Spleen (tissue), 11 donors: Measurements from ENCODE around the gene ERC1. TPM values are rescaled to one million over a fixed set of nuclear protein-coding genes. Genes with fewer than 3 reads are reported as not detected.

Source experiments
- DNase-seq: peaks from one replicate; pipeline ENCODE4 v3.0.0-alpha.2; 2020
- H3K27ac ChIP-seq, 8 donors: fragments of 200-600 bp; sonication (generic) in 7 of 8; 1 replicate in 4 of 8; 2 replicates in 4 of 8; pipeline versions ENCODE4 v1.5.0 to v1.8.0; 2016 to 2021; ENCODE audit warnings: inconsistent platforms in 4 of 8, mild to moderate bottlenecking in 4 of 8, moderate library complexity in 1 of 8
- H3K27me3 ChIP-seq, 7 donors: fragments of 200-600 bp; sonication (generic) in 6 of 7; replicated peaks in 1 of 7; 1 replicate in 4 of 7; 2 replicates in 3 of 7; pipeline versions ENCODE4 v1.5.0 to v1.8.0; 2016 to 2021; ENCODE audit warnings: inconsistent platforms in 3 of 7, mild to moderate bottlenecking in 1 of 7
- H3K36me3 ChIP-seq, 6 donors: fragments of 200-600 bp; sonication (generic) in 5 of 6; 1 replicate in 4 of 6; 2 replicates in 2 of 6; pipeline versions ENCODE4 v1.5.0 to v1.8.0; 2016 to 2021; ENCODE audit warnings: inconsistent platforms in 2 of 6
- H3K4me1 ChIP-seq, 6 donors: fragments of 200-600 bp; sonication (generic) in 5 of 6; 1 replicate in 3 of 6; 2 replicates in 3 of 6; pipeline versions ENCODE4 v1.5.0 to v1.8.0; 2016 to 2021; ENCODE audit warnings: inconsistent platforms in 3 of 6
- H3K4me3 ChIP-seq, 8 donors: fragments of 200-600 bp; sonication (generic) in 7 of 8; 1 replicate in 4 of 8; 2 replicates in 4 of 8; pipeline versions ENCODE4 v1.5.0 to v1.8.0; 2016 to 2021; ENCODE audit warnings: inconsistent platforms in 4 of 8, mild to moderate bottlenecking in 4 of 8, moderate library complexity in 2 of 8
- H3K9me3 ChIP-seq, 8 donors: fragments of 200-600 bp; sonication (generic) in 7 of 8; 1 replicate in 4 of 8; 2 replicates in 4 of 8; pipeline versions ENCODE4 v1.5.0 to v1.8.0; 2016 to 2021; ENCODE audit warnings: inconsistent platforms in 4 of 8
- CTCF ChIP-seq, 11 experiments: fragments of 200-600 bp in 7 of 11; fragments of 450-650 bp in 4 of 11; sonication (generic) in 4 of 11; IDR thresholded peaks in 8 of 11; conservative IDR thresholded peaks in 3 of 11; 1 replicate in 7 of 11; 2 replicates in 4 of 11; pipeline versions ENCODE4 v1.4.0 to v1.8.0; 2016 to 2021; ENCODE audit warnings: antibody characterized with exemption in 11 of 11, inconsistent platforms in 4 of 11, mild to moderate bottlenecking in 1 of 11
- POLR2A ChIP-seq, 3 donors: fragments of 450-650 bp; IDR thresholded peaks; one replicate each; pipeline ENCODE4 v1.5.1; 2017; ENCODE audit warnings: antibody characterized with exemption in 3 of 3, mild to moderate bottlenecking in 1 of 3
- POLR2AphosphoS5 ChIP-seq, 3 donors: sonication (generic); formaldehyde crosslinking; IDR thresholded peaks; one replicate each; pipeline ENCODE4 v1.5.1; 2017; ENCODE audit warnings: antibody characterized with exemption in 3 of 3
- WGBS, 5 donors: extraction: QIAGEN DNeasy Blood & Tissue Kit in 3 of 5; methylation state at CpG; one replicate each; pipeline versions ENCODE4 v1.1.5 to v1.1.7; 2013 to 2018; 5-methylcytosine and 5-hydroxymethylcytosine counted together
- intact Hi-C: fragments of 100-400 bp; cut with DNase I; formaldehyde crosslinking; loops from one replicate; pipeline ENCODE4 v1.15.0; 2023; ENCODE audit warnings: low total_unique reads
- polyA plus RNA-seq, 3 donors: library from polyadenylated mRNA; stranded (reverse); fragments of 200-250 nt; gene quantifications; one replicate each; pipeline ENCODE4 v1.2.1, GENCODE V29; 2013
- total RNA-seq, 7 donors: library from RNA; depleted of rRNA in 3 of 7; stranded (reverse); fragments of >200 nt in 3 of 7; fragmentation: NEBNext Ultra II Directional in 4 of 7; extraction: Animal tissue kit (Norgen Biotek cat#: 25700) in 4 of 7; gene quantifications; one replicate each; pipeline versions ENCODE4 v1.1.0 to v1.2.1, GENCODE V29; 2016 to 2021
- donor health status: healthy with polysubstance abuse.
- donor health status: DM: no; HTN: no; CAD: no; lungs with moderate emphysema.
- donor health status: DM: no; HTN: no; CAD: no.
- donor health status: Bipolar disorder and iron deficiency.
- donor health status: healthy.
- donor health status: DM: no; HTN: no; CAD: no.
- donor health status: DM: yes; HTN: yes; CAD: no.

The ERC1 gene
- total and polyA plus RNA-seq, 10 donors, result 1.2 to 73.4 (median 42.6) TPM

DNA sequence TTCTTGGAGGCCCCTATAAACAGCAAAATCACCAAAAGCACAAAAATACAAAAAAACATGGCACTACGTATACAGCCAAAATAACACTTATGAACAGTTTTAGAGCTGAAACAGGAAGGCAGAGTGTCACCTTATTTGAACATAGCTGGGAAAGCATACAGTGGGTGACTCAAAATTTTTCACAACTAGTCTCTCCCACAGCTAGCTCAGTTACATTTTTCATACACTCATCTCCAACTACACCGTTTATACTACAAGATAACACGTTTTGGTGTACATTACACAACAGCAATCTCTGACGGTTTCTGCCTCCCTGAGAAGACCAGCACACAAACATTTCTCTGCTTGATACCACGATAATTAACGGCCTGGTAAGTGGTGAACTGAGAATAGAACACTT, 44.4 kb upstream of the ERC1 start:
- intact Hi-C loops, result loop anchor here (5.0 kb wide), 1 partner anchor 379 kb away; no protein-coding TSS in a partner anchor
- Histone ChIP-seq H3K4me3 (no peak overlapping the region), H3K36me3 (peaks cover 0 to 30% (median 3%) of the 10 kb centered on the region in 6 donors), H3K9me3 (no peaks in the 10 kb centered on the region), H3K27me3 (no peaks in the 10 kb centered on the region), H3K27ac (no peak overlapping the region), H3K4me1 (peaks cover 7 to 55% (median 19%) of the 10 kb centered on the region in 6 donors)
- DNase-seq, result no peak
- no peak for TF ChIP-seq POLR2AphosphoS5 (IDR thresholded peaks at IDR 0.05)
- TF ChIP-seq CTCF (IDR thresholded peaks at IDR 0.05 in 8 of 11, conservative IDR thresholded peaks at IDR 0.05 in 3 of 11), result no peak
- TF ChIP-seq POLR2A (IDR thresholded peaks at IDR 0.05), result no peak
- 56 to 76% (median 62%) methylated on average over 6 of the region's 6 CpGs for WGBS, 5 donors

DNA sequence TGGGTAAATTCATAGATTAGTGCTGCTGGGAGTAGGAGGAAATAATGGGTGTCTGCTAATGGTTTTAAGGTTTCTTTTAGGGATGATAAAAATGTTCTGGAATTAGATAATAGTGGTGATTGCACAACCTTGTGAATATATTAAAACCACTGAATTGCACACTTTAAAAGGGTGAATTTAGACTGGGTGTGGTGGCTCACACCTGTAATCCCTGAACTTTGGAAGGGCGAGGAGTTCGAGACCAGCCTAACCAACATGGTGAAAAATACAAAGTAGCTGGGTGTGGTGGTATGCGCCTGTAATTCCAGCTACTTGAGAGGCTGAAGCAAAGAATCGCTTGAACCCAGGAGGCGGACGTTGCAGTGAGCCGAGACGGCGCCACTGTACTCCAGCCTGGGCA, 42.8 kb upstream of the ERC1 start:
- no peaks in the 10 kb centered on the region for H3K27me3 ChIP-seq
- intact Hi-C loops, result loop anchor here (5.0 kb wide), 1 partner anchor 381 kb away; no protein-coding TSS in a partner anchor
- peak overlapping the region in 7 of 8 donors; percentile 72 to 87 (median 81) for H3K4me3 ChIP-seq
- WGBS, 5 donors, result 86 to 92% (median 88%) methylated on average over 9 of the region's 9 CpGs
- H3K36me3 ChIP-seq, result peaks cover 0 to 20% (median 3%) of the 10 kb centered on the region in 6 donors
- H3K27ac ChIP-seq, result peak overlapping the region in 2 of 8 donors; percentile 90 to 94
- H3K9me3 ChIP-seq, result no peaks in the 10 kb centered on the region
- TF ChIP-seq POLR2A (IDR thresholded peaks at IDR 0.05), result no peak
- H3K4me1 ChIP-seq, result peaks cover 7 to 55% (median 19%) of the 10 kb centered on the region in 6 donors
- DNase-seq, result no peak

DNA sequence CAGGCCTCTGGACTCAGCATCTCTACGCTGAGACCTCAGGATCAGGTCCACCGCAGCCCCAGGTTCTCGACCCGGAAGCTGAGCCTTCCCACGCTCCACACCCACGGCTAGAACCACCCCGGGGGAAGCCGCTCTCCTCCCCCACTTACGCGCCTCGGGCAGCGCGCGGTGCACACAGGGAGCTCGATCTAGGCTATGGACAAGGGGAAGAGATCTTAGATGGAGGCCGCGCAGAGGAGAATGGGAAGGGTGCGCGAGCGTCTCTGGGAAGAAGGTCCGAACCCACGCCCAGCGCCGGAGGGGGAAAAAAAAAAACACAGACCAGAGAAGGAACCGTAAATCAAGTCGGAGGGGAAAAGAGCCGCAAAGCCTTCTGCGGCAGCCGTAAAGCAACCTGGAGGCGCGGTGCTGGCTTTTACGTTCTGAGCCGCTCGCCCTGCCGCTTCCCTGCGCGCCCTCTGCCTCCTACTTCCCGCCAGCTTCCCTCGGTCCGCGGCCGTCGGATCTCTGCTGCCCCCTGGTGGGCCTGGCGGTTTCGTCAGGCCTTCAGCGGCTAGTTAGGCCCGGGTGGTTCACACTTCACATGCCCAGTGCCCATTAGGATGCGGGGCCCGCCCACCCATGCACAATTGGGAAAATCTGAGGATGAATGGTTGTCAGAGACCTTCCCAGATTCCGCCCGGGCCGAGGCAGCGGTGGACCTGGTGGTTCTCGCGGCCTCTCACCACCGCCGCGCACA, 41.4 kb upstream of the ERC1 start, which contains the start of gene RAD52:
RAD52 (minus strand) TSS at position 242 of the 739 bp plus-strand sequence. CDS start 16,636 bp downstream, outside the sequence.
- H3K9me3 ChIP-seq, result no peaks in the 10 kb centered on the region
- H3K36me3 ChIP-seq, result peaks cover 0 to 9% (median 0%) of the 10 kb centered on the region in 6 donors
- peak; percentile 94 to 95 (median 95) for TF ChIP-seq POLR2AphosphoS5 (IDR thresholded peaks at IDR 0.05)
- TF ChIP-seq POLR2A (IDR thresholded peaks at IDR 0.05), result peak in 1 of 3 donors; percentile 76
- peak; percentile 98 to 100 (median 99) for TF ChIP-seq CTCF (IDR thresholded peaks at IDR 0.05 in 8 of 11, conservative IDR thresholded peaks at IDR 0.05 in 3 of 11)
- H3K27me3 ChIP-seq, result no peaks in the 10 kb centered on the region
- peak; percentile 100 for DNase-seq
- peak within 1 kb of the TSS; percentile 80 to 94 (median 92) for H3K27ac ChIP-seq
- H3K4me3 ChIP-seq, result peak within 1 kb of the TSS; percentile 72 to 87 (median 81)
- WGBS, 5 donors, result 0% methylated on average over 42 to 58 of the region's 58 CpGs
- peaks cover 7 to 45% (median 19%) of the 10 kb centered on the region in 6 donors for H3K4me1 ChIP-seq
- intact Hi-C loops, result loop anchor here (5.0 kb wide), 1 partner anchor 382 kb away; no protein-coding TSS in a partner anchor

GRCh38 chr12:951176-951575, 39.8 kb upstream of the ERC1 start:
- peaks cover 7 to 35% (median 17%) of the 10 kb centered on the region in 6 donors for H3K4me1 ChIP-seq
- no peaks in the 10 kb centered on the region for H3K27me3 ChIP-seq
- H3K9me3 ChIP-seq, result no peaks in the 10 kb centered on the region
- DNase-seq, result no peak
- intact Hi-C loops, result no loop called here
- WGBS, 5 donors, result 57 to 85% (median 69%) methylated on average over 1 of the region's 1 CpG
- TF ChIP-seq CTCF (IDR thresholded peaks at IDR 0.05 in 8 of 11, conservative IDR thresholded peaks at IDR 0.05 in 3 of 11), result no peak
- TF ChIP-seq POLR2AphosphoS5 (IDR thresholded peaks at IDR 0.05), result no peak
- no peak for TF ChIP-seq POLR2A (IDR thresholded peaks at IDR 0.05)
- H3K4me3 ChIP-seq, result no peak overlapping the region
- H3K36me3 ChIP-seq, result no peaks in the 10 kb centered on the region
- H3K27ac ChIP-seq, result no peak overlapping the region
